ENCODE measurements around the gene ADO.

DNA sequence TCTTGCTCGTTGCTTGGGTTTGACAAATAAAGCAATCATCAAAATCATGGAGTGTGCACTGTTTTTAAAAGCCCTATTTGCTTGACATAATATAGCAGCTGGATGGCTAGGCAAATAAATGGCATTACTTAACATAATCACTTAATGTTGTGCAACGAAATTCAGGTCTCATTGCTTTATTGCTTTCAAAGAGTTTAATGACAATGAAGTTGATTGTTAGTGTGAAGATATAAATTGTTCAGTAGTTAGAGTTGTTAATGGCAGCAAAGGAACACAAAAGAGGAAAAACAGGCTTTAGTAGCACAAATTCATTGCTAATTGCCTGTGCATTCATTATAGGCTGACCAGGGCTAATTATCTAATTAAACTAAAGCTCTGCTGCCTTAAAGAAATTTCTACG is 7.6 kb upstream of the ADO start:
- TF ChIP-seq, protein P1, sequence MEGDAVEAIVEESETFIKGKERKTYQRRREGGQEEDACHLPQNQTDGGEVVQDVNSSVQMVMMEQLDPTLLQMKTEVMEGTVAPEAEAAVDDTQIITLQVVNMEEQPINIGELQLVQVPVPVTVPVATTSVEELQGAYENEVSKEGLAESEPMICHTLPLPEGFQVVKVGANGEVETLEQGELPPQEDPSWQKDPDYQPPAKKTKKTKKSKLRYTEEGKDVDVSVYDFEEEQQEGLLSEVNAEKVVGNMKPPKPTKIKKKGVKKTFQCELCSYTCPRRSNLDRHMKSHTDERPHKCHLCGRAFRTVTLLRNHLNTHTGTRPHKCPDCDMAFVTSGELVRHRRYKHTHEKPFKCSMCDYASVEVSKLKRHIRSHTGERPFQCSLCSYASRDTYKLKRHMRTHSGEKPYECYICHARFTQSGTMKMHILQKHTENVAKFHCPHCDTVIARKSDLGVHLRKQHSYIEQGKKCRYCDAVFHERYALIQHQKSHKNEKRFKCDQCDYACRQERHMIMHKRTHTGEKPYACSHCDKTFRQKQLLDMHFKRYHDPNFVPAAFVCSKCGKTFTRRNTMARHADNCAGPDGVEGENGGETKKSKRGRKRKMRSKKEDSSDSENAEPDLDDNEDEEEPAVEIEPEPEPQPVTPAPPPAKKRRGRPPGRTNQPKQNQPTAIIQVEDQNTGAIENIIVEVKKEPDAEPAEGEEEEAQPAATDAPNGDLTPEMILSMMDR (IDR thresholded peaks at IDR 0.05) = no peak
- no peak for TF ChIP-seq POLR2A (IDR thresholded peaks at IDR 0.05; ENCODE audit: low read depth)
- TF ChIP-seq EP300 (IDR thresholded peaks at IDR 0.05) = no peak

All from esophagus muscularis mucosa (tissue), 4 donors.